SK-N-MC (cell line): Measurements from ENCODE around the gene PMFBP1.

ENCODE experiments used
- DNase-seq: peaks from one replicate; pipeline ENCODE4 v3.0.0-alpha.2; 2011; ENCODE audit warnings: low read depth, low spot score
- H3K27ac ChIP-seq: fragments of 200-600 bp; sonication (generic); 2 replicates; pipeline ENCODE4 v1.5.1; 2016; ENCODE audit warnings: mixed run types
- H3K36me3 ChIP-seq: fragments of 200-600 bp; sonication (generic); 2 replicates; pipeline ENCODE4 v1.6.1; 2017; ENCODE audit warnings: antibody characterized with exemption, low read length, mixed read lengths; ENCODE audit not compliant: insufficient read depth
- H3K4me3 ChIP-seq: fragments of 200-600 bp; sonication (generic); 2 replicates; pipeline ENCODE4 v1.5.1; 2016
- H3K9ac ChIP-seq: fragments of 200-600 bp; sonication (generic); 2 replicates; pipeline ENCODE4 v1.8.0; 2017; ENCODE audit warnings: mixed run types, mixed read lengths; ENCODE audit not compliant: insufficient read length
- H3K9me3 ChIP-seq: fragments of 200-600 bp; sonication (generic); 2 replicates; pipeline ENCODE4 v1.6.1; 2017; ENCODE audit warnings: low read depth, mild to moderate bottlenecking, antibody characterized with exemption, low read length, moderate library complexity, mixed read lengths
- EZH2 ChIP-seq: fragments of 200-600 bp; sonication (generic); IDR thresholded peaks from one replicate; pipeline ENCODE4 v1.6.1; 2017; ENCODE audit warnings: antibody characterized with exemption
- FOXP2 ChIP-seq: optimal IDR thresholded peaks from 2 replicates; pipeline ENCODE3; 2011; ENCODE audit warnings: mild to moderate bottlenecking, moderate library complexity; ENCODE audit not compliant: insufficient read depth; ENCODE audit errors: extremely low read length, control extremely low read depth
- POLR2AphosphoS5 ChIP-seq: IDR thresholded peaks from 2 replicates; pipeline ENCODE4 v1.6.1; 2012; ENCODE audit warnings: mild to moderate bottlenecking, low read depth, low read length, borderline replicate concordance

The PMFBP1 gene

DNA sequence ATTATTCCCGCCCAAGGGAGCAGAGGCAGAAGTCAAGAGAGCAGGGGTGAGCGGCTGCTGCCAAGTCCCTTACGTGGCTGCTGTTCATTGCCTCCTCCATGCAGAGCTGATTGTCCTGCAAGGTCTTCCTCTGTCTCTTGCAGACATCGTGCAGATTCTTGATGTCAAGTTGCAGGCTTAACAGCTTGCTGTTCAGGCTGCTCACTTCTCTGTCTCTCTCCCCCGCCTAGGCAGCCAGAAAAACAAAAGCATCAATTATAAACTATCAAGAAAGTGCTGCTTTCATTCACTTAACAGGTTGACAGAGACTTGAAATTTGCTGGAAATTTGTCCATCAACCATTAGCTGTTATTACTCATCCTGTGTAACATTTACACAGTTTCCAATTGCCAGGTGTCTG is 7.3 kb downstream of the PMFBP1 start:
- Histone ChIP-seq H3K4me3 (no peak overlapping the region), H3K9ac (no peak overlapping the region), H3K9me3 (no peaks in the 10 kb centered on the region), H3K27ac (no peak overlapping the region), H3K36me3 (no peaks in the 10 kb centered on the region)
- TF ChIP-seq FOXP2 (no peak), EZH2 (no peak), POLR2AphosphoS5 (no peak)
- DNase-seq, result no peak

DNA sequence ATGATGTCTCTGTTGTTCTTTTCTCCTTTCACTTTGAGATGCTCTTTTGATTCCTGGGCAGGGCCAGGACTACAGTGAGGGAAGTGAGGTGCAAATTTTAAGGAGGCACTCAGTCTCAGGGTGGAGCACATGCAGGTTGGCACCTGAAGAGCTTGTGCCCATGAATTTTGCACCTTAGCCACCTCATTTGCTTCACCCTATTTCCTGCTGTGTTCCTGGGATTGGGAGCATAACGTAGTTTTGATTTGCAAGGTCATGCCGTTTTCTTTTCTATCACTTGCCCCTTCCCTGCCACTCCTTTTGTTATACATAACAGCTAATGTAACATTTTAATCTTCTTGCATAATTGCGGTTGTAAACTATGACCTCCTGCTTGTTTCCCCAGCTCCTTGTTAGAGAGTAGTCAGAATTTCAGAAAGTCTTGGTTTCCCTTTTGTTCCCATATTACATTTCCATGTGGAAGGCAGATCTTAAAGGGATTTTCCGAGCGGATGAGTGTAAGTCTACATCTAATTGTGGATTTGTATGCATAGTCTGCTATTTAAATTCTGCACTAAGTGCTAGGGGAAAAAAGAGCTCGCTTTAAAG is 9.8 kb downstream of the PMFBP1 start:
- Histone ChIP-seq H3K9ac (no peak overlapping the region), H3K36me3 (no peaks in the 10 kb centered on the region), H3K9me3 (no peaks in the 10 kb centered on the region), H3K27ac (no peak overlapping the region), H3K4me3 (no peak overlapping the region)
- TF ChIP-seq EZH2, result no peak
- DNase-seq, result no peak

DNA sequence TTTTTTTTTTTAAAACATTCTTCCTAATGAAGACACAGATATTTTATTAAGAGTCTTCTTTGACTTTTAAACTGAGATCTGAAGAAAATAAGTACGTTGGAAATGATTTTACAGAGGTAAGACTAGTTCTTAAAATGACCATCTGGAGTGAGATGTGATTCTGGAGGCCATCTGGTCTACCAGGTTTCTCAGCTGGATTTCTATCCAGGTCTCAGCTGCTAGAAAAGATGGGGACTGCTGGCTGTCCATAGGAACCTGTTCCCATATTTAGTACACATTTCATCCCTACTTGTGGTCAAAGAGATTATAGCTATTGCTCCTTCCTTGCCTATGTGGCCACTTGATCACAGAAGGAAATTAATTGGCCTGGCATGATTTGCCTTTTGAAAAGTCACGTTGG is 12.2 kb downstream of the PMFBP1 start:
- Histone ChIP-seq H3K36me3 (no peaks in the 10 kb centered on the region), H3K27ac (no peak overlapping the region), H3K4me3 (no peak overlapping the region), H3K9ac (no peak overlapping the region), H3K9me3 (no peaks in the 10 kb centered on the region)
- TF ChIP-seq FOXP2 (no peak), EZH2 (no peak), POLR2AphosphoS5 (no peak)
- DNase-seq, result no peak

DNA sequence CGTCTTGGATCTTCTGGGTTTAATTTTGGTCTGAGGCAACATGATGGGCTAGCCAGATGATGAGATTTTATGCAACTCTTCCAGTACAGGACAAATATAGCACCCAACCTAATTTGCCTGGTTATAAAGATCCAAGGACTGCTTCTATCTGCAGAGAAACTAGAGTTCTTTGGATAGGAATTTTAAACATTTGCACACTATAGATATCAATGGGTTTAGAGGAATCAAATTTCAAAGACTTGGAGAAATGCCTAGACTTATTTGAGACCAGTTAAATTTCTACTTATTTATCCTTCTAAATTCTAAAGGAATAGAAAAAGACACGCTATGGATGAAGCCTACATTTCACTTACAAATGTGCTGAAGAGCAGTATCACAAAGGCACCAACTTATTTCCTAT is 12.6 kb downstream of the PMFBP1 start:
- Histone ChIP-seq H3K36me3 (no peaks in the 10 kb centered on the region), H3K27ac (no peak overlapping the region), H3K9me3 (no peaks in the 10 kb centered on the region), H3K9ac (no peak overlapping the region), H3K4me3 (no peak overlapping the region)
- no peak for DNase-seq
- TF ChIP-seq EZH2 (no peak), FOXP2 (no peak), POLR2AphosphoS5 (no peak)

DNA sequence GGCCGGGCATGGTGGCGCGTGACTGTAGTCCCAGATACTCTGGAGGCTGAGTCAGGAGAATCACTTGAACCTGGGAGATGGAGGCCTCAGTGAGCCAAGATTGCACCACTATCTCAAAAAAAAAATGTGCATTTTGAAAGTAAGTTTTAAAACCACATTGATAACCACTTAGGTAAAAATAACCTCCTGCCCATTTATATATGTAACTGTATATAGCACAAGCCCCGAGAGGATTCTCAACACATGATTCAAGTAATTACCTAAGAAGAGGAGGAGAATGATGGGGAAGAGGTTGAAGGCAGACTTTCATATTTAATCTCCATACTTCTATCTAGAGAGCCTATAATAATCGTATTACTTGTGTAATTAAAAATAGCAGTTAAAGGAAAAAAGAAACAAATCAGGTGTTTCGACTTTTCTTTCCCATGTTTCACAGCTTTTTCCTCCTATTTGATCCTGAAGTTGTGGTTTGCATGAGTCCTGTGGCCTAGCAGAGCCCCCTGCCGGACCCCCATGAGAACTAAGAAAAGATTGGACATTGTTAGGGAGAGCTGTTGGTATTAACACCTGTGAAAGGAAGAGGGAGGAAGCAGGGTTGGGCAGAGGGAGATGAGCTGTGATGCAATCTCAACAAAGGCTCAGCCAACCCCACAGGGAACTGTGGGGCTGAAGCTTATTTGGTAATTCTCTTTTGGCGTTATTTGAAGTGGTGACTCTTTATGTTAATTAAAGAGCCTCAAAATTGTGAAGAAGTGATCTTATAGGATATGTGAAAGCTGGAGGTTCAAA is 22.1 kb downstream of the PMFBP1 start:
- no peaks in the 10 kb centered on the region for H3K36me3 ChIP-seq
- no peak for TF ChIP-seq EZH2
- H3K4me3 ChIP-seq, result no peak overlapping the region
- no peak overlapping the region for H3K27ac ChIP-seq
- no peaks in the 10 kb centered on the region for H3K9me3 ChIP-seq
- no peak for DNase-seq
- no peak overlapping the region for H3K9ac ChIP-seq

DNA sequence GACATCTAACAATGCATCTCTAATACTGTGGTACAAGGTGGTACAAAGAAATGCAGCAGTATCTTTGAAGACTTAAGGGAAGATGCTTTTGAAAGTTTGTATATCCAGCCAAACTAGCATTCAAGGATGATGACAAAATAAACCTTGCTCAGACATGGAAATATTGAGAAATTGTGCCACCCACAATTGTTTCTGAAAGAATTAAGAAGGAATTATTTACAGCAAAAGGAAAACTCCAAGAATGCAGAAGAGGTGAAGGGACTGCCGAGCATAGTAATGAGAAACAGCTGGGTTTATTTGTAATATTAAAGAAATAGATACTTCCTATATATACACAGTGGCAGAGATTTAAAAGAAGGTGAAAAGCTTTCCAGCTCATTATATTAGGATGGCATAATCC is 29.5 kb downstream of the PMFBP1 start:
- Histone ChIP-seq H3K9me3 (no peaks in the 10 kb centered on the region), H3K9ac (no peak overlapping the region), H3K27ac (no peak overlapping the region), H3K4me3 (no peak overlapping the region), H3K36me3 (no peaks in the 10 kb centered on the region)
- no peak for TF ChIP-seq FOXP2
- DNase-seq, result no peak

DNA sequence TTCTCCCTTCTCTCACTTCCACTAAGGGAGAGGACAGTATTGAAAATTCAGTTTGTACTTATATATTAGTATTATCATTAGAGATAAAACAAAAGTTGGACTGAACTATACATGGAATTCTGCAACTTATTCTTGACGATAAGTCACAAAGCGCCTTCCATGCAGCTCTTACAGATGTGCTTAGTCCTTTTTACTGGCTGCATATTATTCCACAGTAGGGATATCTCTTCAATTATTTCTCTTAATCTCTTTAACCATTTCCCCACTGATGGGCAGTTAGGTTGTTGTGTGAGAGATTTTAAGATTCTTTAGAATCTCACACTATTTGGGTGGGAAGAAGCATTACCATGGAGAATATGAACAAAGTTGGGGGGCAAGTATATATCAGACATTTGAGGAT is 32.0 kb downstream of the PMFBP1 start:
- no peak for DNase-seq
- TF ChIP-seq FOXP2 (no peak), POLR2AphosphoS5 (no peak), EZH2 (no peak)
- Histone ChIP-seq H3K36me3 (no peaks in the 10 kb centered on the region), H3K4me3 (no peak overlapping the region), H3K9ac (no peak overlapping the region), H3K27ac (no peak overlapping the region), H3K9me3 (no peaks in the 10 kb centered on the region)

DNA sequence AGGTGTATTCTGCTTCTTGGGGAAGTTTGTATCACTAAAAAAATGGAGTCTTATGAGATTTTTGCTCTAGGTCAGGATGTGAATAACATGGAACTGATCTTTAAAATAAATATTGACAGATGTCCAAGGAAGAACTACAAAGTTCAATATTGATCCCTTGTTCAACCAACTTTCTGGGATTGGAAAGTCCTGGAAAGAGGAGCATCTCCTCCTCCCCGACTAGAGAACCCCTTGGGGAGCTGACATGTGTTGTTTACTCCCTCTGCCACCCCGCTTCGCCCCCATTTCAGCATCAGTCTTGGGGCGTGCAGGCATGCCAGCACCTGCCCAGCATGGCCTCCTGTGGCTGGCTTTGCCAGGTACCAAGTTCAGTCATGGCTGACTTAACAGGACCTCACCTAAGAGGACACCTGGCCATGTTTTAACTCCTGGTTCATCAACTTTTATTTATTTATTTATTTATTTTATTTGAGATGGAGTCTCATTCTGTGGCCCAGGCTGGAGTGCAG is 33.8 kb downstream of the PMFBP1 start:
- TF ChIP-seq FOXP2 (no peak), POLR2AphosphoS5 (no peak), EZH2 (no peak)
- DNase-seq, result no peak
- Histone ChIP-seq H3K9ac (no peak overlapping the region), H3K4me3 (no peak overlapping the region), H3K27ac (no peak overlapping the region), H3K9me3 (no peaks in the 10 kb centered on the region), H3K36me3 (no peaks in the 10 kb centered on the region)

DNA sequence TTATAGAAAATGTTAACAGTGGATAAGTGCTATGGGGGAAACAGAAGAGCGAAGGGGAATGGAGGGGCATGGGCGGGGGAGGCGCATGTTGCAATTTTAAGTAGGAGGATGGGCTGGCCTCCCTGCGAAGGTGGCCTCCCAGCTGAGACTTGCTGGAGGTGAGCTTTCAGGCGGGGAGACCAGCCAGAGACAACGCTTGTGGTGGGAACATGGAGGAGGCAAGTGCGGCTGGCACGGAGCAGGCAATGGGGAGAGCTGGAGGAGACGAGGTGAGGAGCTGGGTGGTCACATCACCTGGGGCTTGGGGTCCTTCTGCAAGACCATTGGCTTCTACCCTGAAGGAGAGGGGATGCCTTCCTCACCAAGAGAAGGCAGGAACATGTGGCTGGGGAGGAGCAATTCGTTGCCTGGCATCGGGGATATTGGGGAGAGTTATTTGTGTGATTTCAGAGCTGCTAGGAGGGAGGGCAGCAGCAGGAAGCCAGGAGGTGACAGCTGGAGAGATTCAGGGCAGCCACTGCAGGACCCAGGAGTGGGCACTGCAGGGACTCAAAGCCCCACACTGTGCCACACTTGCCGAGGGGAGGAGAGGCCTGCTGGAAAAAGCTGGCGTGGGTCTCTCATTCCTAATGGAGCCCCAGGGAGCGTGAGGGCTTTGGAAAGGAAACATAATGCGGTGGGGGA is 34.4 kb downstream of the PMFBP1 start:
- H3K9me3 ChIP-seq, result no peaks in the 10 kb centered on the region
- H3K36me3 ChIP-seq, result no peaks in the 10 kb centered on the region
- no peak overlapping the region for H3K27ac ChIP-seq
- no peak for DNase-seq
- H3K4me3 ChIP-seq, result no peak overlapping the region
- TF ChIP-seq FOXP2 (no peak), EZH2 (no peak), POLR2AphosphoS5 (no peak)
- no peak overlapping the region for H3K9ac ChIP-seq
